ENCODE data around the gene GTF2H4. TPM values are rescaled to one million over a fixed set of nuclear protein-coding genes. Genes with fewer than 3 reads are reported as not detected.

The GTF2H4 gene

GRCh38 chr6:30960907-30961673, 53.1 kb downstream of the GTF2H4 start:
- H3K4me3 ChIP-seq (ENCODE audit: low read length in 2 of 2), result no peak overlapping the region
- H3K4ac ChIP-seq (ENCODE audit: low read length), result no peak overlapping the region
- no peak overlapping the region for H3K14ac ChIP-seq (ENCODE audit: low read length)
- no peaks in the 10 kb centered on the region for H3K79me1 ChIP-seq (ENCODE audit: low read depth, low read length)
- no peak overlapping the region for H4K8ac ChIP-seq (ENCODE audit: low read depth, low read length)
- H2AFZ ChIP-seq (ENCODE audit: low read length), result no peak overlapping the region
- no peak overlapping the region for H3K27ac ChIP-seq (replicated peaks; ENCODE audit: low read length)
- no peak overlapping the region for H3K23ac ChIP-seq (ENCODE audit: low read depth, low read length, poor library complexity)
- H3K9ac ChIP-seq (ENCODE audit: low read depth, low read length, poor library complexity), result no peak overlapping the region
- WGBS, 2 donors (ENCODE audit: extremely low coverage in 2 of 2, insufficient read length in 2 of 2, insufficient replicate concordance in 1 of 2), result 100% methylated on average over 1 of the region's 9 CpGs; no CpG with 5 or more reads in 1 of the 2 donors
- no peaks in the 10 kb centered on the region for H3K36me3 ChIP-seq (replicated peaks in 1 of 2; ENCODE audit: control insufficient read depth in 2 of 2, insufficient read depth in 2 of 2, low read length in 2 of 2)
- H2BK15ac ChIP-seq (ENCODE audit: low read length), result no peak overlapping the region
- H3K27me3 ChIP-seq (ENCODE audit: control insufficient read depth in 3 of 3, insufficient read depth in 3 of 3, low read depth in 1 of 3, low read length in 3 of 3), result peaks cover 0 to 27% (median 2%) of the 10 kb centered on the region in 3 experiments
- H2BK5ac ChIP-seq (ENCODE audit: low read length), result no peak overlapping the region
- no peak overlapping the region for H2BK120ac ChIP-seq (ENCODE audit: low read depth, low read length)
- no peak overlapping the region for H3K18ac ChIP-seq (ENCODE audit: low read length)
- no peak for DNase-seq (ENCODE audit: low spot score)
- H4K91ac ChIP-seq (ENCODE audit: low read depth, low read length, poor library complexity), result no peak overlapping the region
- H3K9me3 ChIP-seq (replicated peaks in 1 of 2; ENCODE audit: control insufficient read depth in 2 of 2, insufficient read depth in 1 of 2, low read depth in 1 of 2, low read length in 2 of 2), result peaks cover 0 to under 1% of the 10 kb centered on the region in 2 donors
- H3K4me1 ChIP-seq (ENCODE audit: control insufficient read depth in 2 of 2, insufficient read depth in 1 of 2, low read depth in 1 of 2, low read length in 2 of 2), result peaks cover 0 to 2% of the 10 kb centered on the region in 2 donors
- H2AK5ac ChIP-seq (ENCODE audit: low read depth, low read length), result no peak overlapping the region
- no peak overlapping the region for H2BK12ac ChIP-seq (ENCODE audit: low read length)
- no peak overlapping the region for H3K4me2 ChIP-seq (ENCODE audit: insufficient read depth, low read length, poor library complexity, severe bottlenecking)

- no peak for DNase-seq (ENCODE audit: low spot score)
- Histone ChIP-seq H3K27me3 (ENCODE audit: control insufficient read depth in 3 of 3, insufficient read depth in 3 of 3, low read depth in 1 of 3, low read length in 3 of 3) (peaks cover 0 to 10% (median 0%) of the 10 kb centered on the region in 3 experiments), H3K4ac (ENCODE audit: low read length) (no peak overlapping the region), H2BK15ac (ENCODE audit: low read length) (no peak overlapping the region), H3K23ac (ENCODE audit: low read depth, low read length, poor library complexity) (no peak overlapping the region), H2AK5ac (ENCODE audit: low read depth, low read length) (no peak overlapping the region), H3K36me3 (replicated peaks in 1 of 2; ENCODE audit: control insufficient read depth in 2 of 2, insufficient read depth in 2 of 2, low read length in 2 of 2) (no peaks in the 10 kb centered on the region), H4K91ac (ENCODE audit: low read depth, low read length, poor library complexity) (no peak overlapping the region), H2BK120ac (ENCODE audit: low read depth, low read length) (no peak overlapping the region), H3K4me2 (ENCODE audit: insufficient read depth, low read length, poor library complexity, severe bottlenecking) (no peak overlapping the region), H3K4me1 (ENCODE audit: control insufficient read depth in 2 of 2, insufficient read depth in 1 of 2, low read depth in 1 of 2, low read length in 2 of 2) (no peaks in the 10 kb centered on the region), H2BK12ac (ENCODE audit: low read length) (no peak overlapping the region), H3K14ac (ENCODE audit: low read length) (no peak overlapping the region), H4K8ac (ENCODE audit: low read depth, low read length) (no peak overlapping the region), H3K4me3 (ENCODE audit: low read length in 2 of 2) (no peak overlapping the region), H3K27ac (replicated peaks; ENCODE audit: low read length) (no peak overlapping the region), H3K18ac (ENCODE audit: low read length) (no peak overlapping the region), H2BK5ac (ENCODE audit: low read length) (no peak overlapping the region), H3K9ac (ENCODE audit: low read depth, low read length, poor library complexity) (no peak overlapping the region), H3K79me1 (ENCODE audit: low read depth, low read length) (no peaks in the 10 kb centered on the region), H2AFZ (ENCODE audit: low read length) (no peak overlapping the region), H3K9me3 (replicated peaks in 1 of 2; ENCODE audit: control insufficient read depth in 2 of 2, insufficient read depth in 1 of 2, low read depth in 1 of 2, low read length in 2 of 2) (no peaks in the 10 kb centered on the region)
Observed at GRCh38 chr6:30962716-30963115, 54.7 kb downstream of the GTF2H4 start.

- no peak overlapping the region for H3K14ac ChIP-seq (ENCODE audit: low read length)
- H3K4me2 ChIP-seq (ENCODE audit: insufficient read depth, low read length, poor library complexity, severe bottlenecking), result no peak overlapping the region
- no peak for DNase-seq (ENCODE audit: low spot score)
- H3K79me1 ChIP-seq (ENCODE audit: low read depth, low read length), result no peaks in the 10 kb centered on the region
- WGBS, 2 donors (ENCODE audit: extremely low coverage in 2 of 2, insufficient read length in 2 of 2, insufficient replicate concordance in 1 of 2), result no CpG with 5 or more reads among the region's 6 CpGs
- H3K27me3 ChIP-seq (ENCODE audit: control insufficient read depth in 3 of 3, insufficient read depth in 3 of 3, low read depth in 1 of 3, low read length in 3 of 3), result peaks cover 0 to 4% (median 0%) of the 10 kb centered on the region in 3 experiments
- H2BK120ac ChIP-seq (ENCODE audit: low read depth, low read length), result no peak overlapping the region
- H3K9ac ChIP-seq (ENCODE audit: low read depth, low read length, poor library complexity), result no peak overlapping the region
- no peak overlapping the region for H3K18ac ChIP-seq (ENCODE audit: low read length)
- H3K9me3 ChIP-seq (replicated peaks in 1 of 2; ENCODE audit: control insufficient read depth in 2 of 2, insufficient read depth in 1 of 2, low read depth in 1 of 2, low read length in 2 of 2), result no peaks in the 10 kb centered on the region
- H3K4ac ChIP-seq (ENCODE audit: low read length), result no peak overlapping the region
- H3K4me3 ChIP-seq (ENCODE audit: low read length in 2 of 2), result no peak overlapping the region
- no peak overlapping the region for H2BK5ac ChIP-seq (ENCODE audit: low read length)
- no peak overlapping the region for H3K23ac ChIP-seq (ENCODE audit: low read depth, low read length, poor library complexity)
- no peak overlapping the region for H4K8ac ChIP-seq (ENCODE audit: low read depth, low read length)
- H2AK5ac ChIP-seq (ENCODE audit: low read depth, low read length), result no peak overlapping the region
- H3K4me1 ChIP-seq (ENCODE audit: control insufficient read depth in 2 of 2, insufficient read depth in 1 of 2, low read depth in 1 of 2, low read length in 2 of 2), result no peaks in the 10 kb centered on the region
- no peaks in the 10 kb centered on the region for H3K36me3 ChIP-seq (replicated peaks in 1 of 2; ENCODE audit: control insufficient read depth in 2 of 2, insufficient read depth in 2 of 2, low read length in 2 of 2)
- H3K27ac ChIP-seq (replicated peaks; ENCODE audit: low read length), result no peak overlapping the region
- H2BK15ac ChIP-seq (ENCODE audit: low read length), result no peak overlapping the region
- H4K91ac ChIP-seq (ENCODE audit: low read depth, low read length, poor library complexity), result no peak overlapping the region
- H2BK12ac ChIP-seq (ENCODE audit: low read length), result no peak overlapping the region
- no peak overlapping the region for H2AFZ ChIP-seq (ENCODE audit: low read length)
Observed at GRCh38 chr6:30963641-30964040, 55.6 kb downstream of the GTF2H4 start.

Small RNA genes within 50 kb of the gene (small RNA-seq; reads per million reads assigned to genes)
- gene RF00019 (ENCODE audit: insufficient read depth), result not detected
